ENCODE measurements around the gene ASIC2. TPM values are rescaled to one million over a fixed set of nuclear protein-coding genes. Genes with fewer than 3 reads are reported as not detected.

Gene ASIC2
- 1.8 and 2.0 TPM in 2 replicates for polyA plus RNA-seq

GRCh38 chr17:33292981-33293867, at the start of gene ASIC2:
Gene ASIC2, minus strand, starts transcription at chr17:33293295.

